SK-N-SH treated with all-trans-retinoic acid at 6 μM for 48 hours (cell line): Measurements from ENCODE around the gene ALS2CL.

Source experiments
- ATAC-seq: fragments of 200-7000 bp; cut with Tn5 transposase; 3 replicates; pipeline ENCODE4 v1.9.1; 2020; ENCODE audit warnings: mild to moderate bottlenecking, moderate library complexity
- ARNTL ChIP-seq: fragments of 450-650 bp; formaldehyde crosslinking; IDR thresholded peaks from 2 replicates; pipeline ENCODE4 v1.5.0; 2020; ENCODE audit warnings: low read depth, mild to moderate bottlenecking, moderate library complexity, borderline replicate concordance
- BACH2 ChIP-seq: fragments of 250-450 bp; sonication (Bioruptor Pico); IDR thresholded peaks from 2 replicates; pipeline ENCODE4 v1.9.0; 2021; ENCODE audit warnings: mild to moderate bottlenecking, borderline replicate concordance
- CREB5 ChIP-seq: fragments of 250-450 bp; sonication (Bioruptor Pico); IDR thresholded peaks from 2 replicates; pipeline ENCODE4 v1.5.1; 2020; ENCODE audit warnings: low read depth, mild to moderate bottlenecking, moderate library complexity
- CSDC2 ChIP-seq: fragments of 250-450 bp; sonication (Bioruptor Pico); IDR thresholded peaks from 2 replicates; pipeline ENCODE4 v1.5.0; 2020; ENCODE audit warnings: mild to moderate bottlenecking, moderate library complexity
- CSRNP3 ChIP-seq: fragments of 250-450 bp; sonication (Bioruptor Pico); IDR thresholded peaks from 2 replicates; pipeline ENCODE4 v1.5.1; 2021; ENCODE audit warnings: mild to moderate bottlenecking, moderate library complexity
- ESRRG ChIP-seq: fragments of 250-450 bp; sonication (Bioruptor Pico); IDR thresholded peaks from 2 replicates; pipeline ENCODE4 v1.6.1; 2021; ENCODE audit warnings: mild to moderate bottlenecking
- ISL1 ChIP-seq: fragments of 250-450 bp; sonication (Bioruptor Pico); IDR thresholded peaks from 2 replicates; pipeline ENCODE4 v2.1.2; 2022; ENCODE audit warnings: mild to moderate bottlenecking, moderate library complexity
- PATZ1 ChIP-seq: fragments of 250-450 bp; sonication (Bioruptor Pico); IDR thresholded peaks from 2 replicates; pipeline ENCODE4 v1.8.0; 2020; ENCODE audit warnings: mild to moderate bottlenecking, moderate library complexity, borderline replicate concordance
- POU6F1 ChIP-seq: fragments of 250-450 bp; sonication (Bioruptor Pico); IDR thresholded peaks from 2 replicates; pipeline ENCODE4 v1.8.0; 2021; ENCODE audit warnings: low read depth, mild to moderate bottlenecking, moderate library complexity, borderline replicate concordance
- PPARA ChIP-seq: fragments of 250-450 bp; sonication (Bioruptor Pico); IDR thresholded peaks from 2 replicates; pipeline ENCODE4 v1.5.0; 2020; ENCODE audit warnings: mild to moderate bottlenecking, borderline replicate concordance
- RARB ChIP-seq: fragments of 250-450 bp; sonication (Bioruptor Pico); IDR thresholded peaks from 2 replicates; pipeline ENCODE4 v1.8.0; 2021; ENCODE audit warnings: mild to moderate bottlenecking, moderate library complexity
- SNAI2 ChIP-seq: fragments of 250-450 bp; sonication (Bioruptor Pico); IDR thresholded peaks from 2 replicates; pipeline ENCODE4 v1.5.0; 2020; ENCODE audit warnings: mild to moderate bottlenecking, moderate library complexity
- TCF4 ChIP-seq: fragments of 250-450 bp; sonication (Bioruptor Pico); IDR thresholded peaks from 2 replicates; pipeline ENCODE4 v1.8.0; 2021; ENCODE audit warnings: mild to moderate bottlenecking, moderate library complexity, borderline replicate concordance
- TSHZ2 ChIP-seq: fragments of 250-450 bp; sonication (Bioruptor Pico); IDR thresholded peaks from 2 replicates; pipeline ENCODE4 v1.5.0; 2020; ENCODE audit warnings: mild to moderate bottlenecking, moderate library complexity
- ZC3H10 ChIP-seq: fragments of 250-450 bp; sonication (Bioruptor Pico); IDR thresholded peaks from 2 replicates; pipeline ENCODE4 v1.5.1; 2021; ENCODE audit warnings: mild to moderate bottlenecking, moderate library complexity
- ZFP30 ChIP-seq: fragments of 450-650 bp; formaldehyde crosslinking; IDR thresholded peaks from 2 replicates; pipeline ENCODE4 v1.5.0; 2022; ENCODE audit warnings: mild to moderate bottlenecking, moderate library complexity
- ZNF70 ChIP-seq: fragments of 450-650 bp; formaldehyde crosslinking; IDR thresholded peaks from 2 replicates; pipeline ENCODE4 v1.5.0; 2020; ENCODE audit warnings: mild to moderate bottlenecking, moderate library complexity
- ZNF8 ChIP-seq: fragments of 450-650 bp; formaldehyde crosslinking; IDR thresholded peaks from 2 replicates; pipeline ENCODE4 v1.5.0; 2020; ENCODE audit warnings: mild to moderate bottlenecking, moderate library complexity

The ALS2CL gene

GRCh38 chr3:46632792-46633191 lies 60.7 kb downstream of the ALS2CL start:
- no peak for ATAC-seq
- TF ChIP-seq ESRRG (CRISPR knock-in tag) (no peak), ISL1 (CRISPR knock-in tag) (no peak), SNAI2 (CRISPR knock-in tag) (no peak), PPARA (CRISPR knock-in tag) (no peak), RARB (CRISPR knock-in tag) (no peak), POU6F1 (CRISPR knock-in tag) (no peak), CREB5 (CRISPR knock-in tag) (no peak), ZNF8 (CRISPR knock-in tag) (no peak), ZFP30 (CRISPR knock-in tag) (no peak), BACH2 (CRISPR knock-in tag) (no peak), ZNF70 (CRISPR knock-in tag) (no peak), TSHZ2 (CRISPR knock-in tag) (no peak), ZC3H10 (CRISPR knock-in tag) (no peak), TCF4 (CRISPR knock-in tag) (no peak), CSRNP3 (no peak)
- TF ChIP-seq, all 23 proteins: peak for 0

GRCh38 chr3:46629551-46630517 lies 63.6 kb downstream of the ALS2CL start:
- TF ChIP-seq PATZ1 (no peak), BACH2 (CRISPR knock-in tag) (no peak), ESRRG (CRISPR knock-in tag) (no peak), TSHZ2 (CRISPR knock-in tag) (no peak), CSDC2 (CRISPR knock-in tag) (no peak), ZFP30 (CRISPR knock-in tag) (no peak), ZNF8 (CRISPR knock-in tag) (no peak), ARNTL (CRISPR knock-in tag) (no peak), ISL1 (CRISPR knock-in tag) (no peak)
- peak; percentile 92 for ATAC-seq
